C4-2B (cell line): ENCODE measurements around the gene KIAA1191.
"Not testable (repeated sequence)": the region's sequence is repeated elsewhere in the genome, so short reads cannot be mapped to it uniquely, and the experiment has no call there.

Source experiments
- H3K27ac ChIP-seq: fragments of 450-650 bp; 2 replicates; pipeline ENCODE4 v1.5.1; 2017
- CTCF ChIP-seq: fragments of 450-650 bp; conservative IDR thresholded peaks from 2 replicates; pipeline ENCODE4 v1.5.1; 2017; ENCODE audit warnings: mild to moderate bottlenecking
- ZFX ChIP-seq: fragments of 450-650 bp; IDR thresholded peaks from 2 replicates; pipeline ENCODE4 v1.6.1; 2017

KIAA1191 gene

GRCh38 chr5:176317534-176318374 is 43.8 kb downstream of the KIAA1191 start:
- no peak overlapping the region for H3K27ac ChIP-seq
- no peak for TF ChIP-seq ZFX
- TF ChIP-seq CTCF: no peak

- H3K27ac ChIP-seq: not testable (repeated sequence)
Observed at GRCh38 chr5:176305356-176305755, 56.2 kb downstream of the KIAA1191 start.
